Activated CD4-positive, CD25-positive, alpha-beta regulatory T cell treated with anti-CD3 and anti-CD28 coated beads, Interleukin-2, amount 50 U/mL, for 72 hours (primary cell): ENCODE results near the gene PTPN22.

Source experiments
- DNase-seq: peaks from one replicate; pipeline ENCODE4 v3.0.0; 2021

Gene PTPN22

DNA sequence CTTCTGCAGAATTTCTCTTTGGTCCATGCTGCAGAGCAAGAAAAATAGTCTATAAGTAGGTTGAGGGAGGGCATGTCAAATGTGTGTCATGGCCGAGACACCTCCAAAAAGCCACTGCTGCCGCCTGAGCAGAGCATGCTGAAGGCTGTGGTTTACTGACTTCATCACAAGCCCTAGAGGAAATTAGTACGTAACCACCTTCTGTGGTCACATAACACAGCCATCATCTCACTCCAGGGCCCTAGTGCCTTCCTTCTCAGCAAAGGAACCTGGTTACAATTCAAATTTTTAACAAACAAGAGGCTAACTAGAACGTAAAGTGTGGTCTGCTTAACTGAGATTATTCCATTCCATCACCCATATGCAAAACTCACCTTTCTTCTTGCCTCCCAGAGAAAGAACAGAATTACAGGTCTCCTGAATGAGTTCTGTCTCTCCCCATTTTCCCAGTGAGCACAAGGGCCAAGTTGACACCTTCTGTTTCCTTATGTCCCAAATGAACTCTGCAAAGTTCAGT is at the start of gene PTPN22:
Gene PTPN22 (minus strand): TSS at position 116 of the 517 bp plus-strand sequence.
- DNase-seq, result peak; percentile 70

GRCh38 chr1:113918243-113918642 is 46.7 kb upstream of the PTPN22 start:
- no peak for DNase-seq

GRCh38 chr1:113917400-113918082 is 46.0 kb upstream of the PTPN22 start:
- no peak for DNase-seq

GRCh38 chr1:113916974-113917373 is 45.5 kb upstream of the PTPN22 start:
- DNase-seq, result no peak

DNA sequence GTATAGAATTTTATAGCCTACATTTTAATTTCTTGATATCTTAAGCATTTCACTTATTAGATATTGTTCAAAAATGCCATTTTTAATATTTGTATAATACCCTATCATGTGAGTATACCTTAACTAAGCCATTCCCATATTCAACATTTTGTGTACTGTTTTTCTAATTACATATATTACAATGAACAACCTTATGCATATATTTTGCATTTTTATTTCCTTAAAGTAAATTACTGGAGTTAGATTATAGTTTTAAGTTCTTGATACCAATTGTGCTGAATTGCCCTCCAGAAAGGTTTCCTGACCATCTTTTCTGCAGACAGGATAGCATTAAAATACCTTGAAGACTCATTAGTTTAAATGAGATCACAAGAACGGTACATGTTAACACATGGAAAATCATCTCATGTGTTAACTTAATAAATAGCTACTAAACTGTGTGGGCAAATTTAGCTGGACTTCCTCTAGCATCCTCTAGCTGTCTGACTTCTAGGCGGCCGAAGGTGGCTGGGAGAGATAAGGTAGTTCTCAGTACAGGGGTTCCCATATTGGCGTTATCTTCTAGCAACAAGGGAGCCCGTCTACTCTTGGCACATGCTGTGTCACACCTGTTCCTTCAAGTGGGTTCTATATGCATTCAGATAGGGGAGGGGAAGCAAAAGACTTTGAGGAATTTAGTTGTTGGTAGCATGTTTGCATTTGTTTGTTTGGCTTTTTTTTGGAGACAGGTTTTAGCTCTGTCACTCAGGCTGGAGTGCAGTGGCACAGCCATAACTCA is 42.6 kb upstream of the PTPN22 start:
- DNase-seq, result no peak

- DNase-seq, result no peak
These were observed 41.8 kb upstream of the PTPN22 start for GRCh38 chr1:113913312-113913668.

- no peak for DNase-seq
These were observed 41.2 kb upstream of the PTPN22 start for GRCh38 chr1:113912594-113913311.

GRCh38 chr1:113905435-113905861 is 33.9 kb upstream of the PTPN22 start:
- no peak for DNase-seq

- DNase-seq, result peak; percentile 95
These were observed 33.3 kb upstream of the PTPN22 start, which contains the start of the genes AP4B1 and DCLRE1B for GRCh38 chr1:113904674-113905434. Gene AP4B1, minus strand, starts transcription at chr1:113904799. Its CDS starts 82 bp downstream, at chr1:113904717. Gene DCLRE1B, plus strand, starts transcription at chr1:113905326. Its CDS starts 261 bp downstream, at chr1:113905587.

DNA sequence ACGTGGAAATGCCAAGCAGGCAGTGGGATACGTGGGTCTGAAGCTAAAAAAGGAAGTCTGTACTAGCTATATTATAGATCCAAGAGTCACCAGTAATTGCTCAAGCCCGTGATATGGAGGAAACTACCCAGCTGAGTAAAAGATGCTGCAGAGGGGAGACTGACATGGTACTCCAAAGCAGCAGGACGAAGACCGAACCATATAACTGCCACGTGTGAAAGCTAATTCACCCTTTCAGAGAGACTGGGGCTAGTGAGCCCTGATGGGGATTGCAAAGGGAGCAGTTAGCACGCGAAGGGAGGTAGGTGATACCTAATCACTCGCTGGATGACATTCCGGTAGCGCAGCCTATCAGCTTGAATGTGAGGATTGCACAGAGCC is 32.8 kb upstream of the PTPN22 start:
- no peak for DNase-seq

DNA sequence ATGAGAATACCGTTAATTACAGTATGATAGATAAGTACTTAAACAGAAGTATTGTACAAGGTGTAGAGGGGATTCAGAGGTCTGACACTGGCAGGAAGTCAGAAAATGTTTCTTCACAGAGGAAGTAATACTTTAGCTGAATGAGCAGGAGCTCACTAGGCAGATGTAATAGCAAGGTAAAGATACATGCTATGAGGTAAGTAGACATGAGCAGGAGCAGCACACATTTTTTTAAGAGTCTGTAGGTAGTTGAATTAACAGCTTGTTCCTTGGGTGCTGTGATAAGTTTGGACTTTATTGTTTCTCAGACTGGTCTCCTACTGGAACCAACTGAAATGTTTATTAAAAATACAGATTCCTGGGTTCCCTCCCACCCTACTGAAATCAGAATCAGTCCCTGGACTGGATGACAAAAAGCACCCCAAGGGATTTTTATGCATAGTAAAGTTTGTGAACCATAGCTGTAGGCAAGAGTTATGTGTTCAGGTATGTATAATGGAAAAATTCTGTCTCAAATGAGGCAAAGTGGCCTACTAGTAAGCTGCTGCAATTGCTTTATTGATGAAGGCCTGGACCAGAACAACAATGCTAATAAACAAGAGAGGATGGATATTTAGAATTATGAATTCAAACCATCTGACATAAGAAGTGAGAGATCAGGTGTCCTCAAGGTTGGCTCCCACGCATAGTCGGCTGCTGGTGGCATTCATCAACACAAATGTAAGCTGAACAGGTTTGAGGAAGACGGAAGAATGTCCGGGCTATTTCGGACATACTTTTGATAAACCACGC is 32.2 kb upstream of the PTPN22 start:
- peak; percentile 32 for DNase-seq

- DNase-seq, result no peak
These were observed 29.7 kb upstream of the PTPN22 start for GRCh38 chr1:113901191-113901590.

GRCh38 chr1:113899111-113899510 is 27.6 kb upstream of the PTPN22 start:
- DNase-seq, result no peak

DNA sequence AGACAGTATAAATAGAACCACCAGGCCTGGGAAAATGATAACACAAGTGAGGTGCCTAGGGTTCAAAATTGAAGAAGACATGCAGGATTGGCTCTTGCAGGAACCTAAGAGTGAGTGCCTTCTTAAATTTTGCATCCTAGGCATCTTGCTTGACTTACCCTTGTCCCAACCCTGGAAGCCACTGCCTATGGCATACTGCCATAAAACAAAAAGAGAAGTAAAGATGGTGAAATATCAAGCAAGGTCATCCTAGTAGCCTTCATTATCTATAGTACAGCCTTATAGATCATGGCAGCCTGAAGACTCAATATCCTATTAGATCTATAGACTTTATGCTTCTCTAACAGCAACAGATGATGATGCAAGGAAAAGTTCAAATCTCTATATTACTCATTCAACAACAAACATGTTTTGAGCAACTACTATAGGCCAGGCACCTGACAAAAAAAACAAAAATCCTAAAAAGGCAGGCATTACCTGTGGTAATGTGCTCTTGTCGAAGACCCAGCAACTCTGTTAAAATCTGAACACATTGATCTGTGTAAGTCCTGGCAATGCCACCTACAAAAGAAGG is 26.8 kb upstream of the PTPN22 start:
- no peak for DNase-seq

- no peak for DNase-seq
These were observed 24.4 kb upstream of the PTPN22 start for GRCh38 chr1:113895961-113896360.

- DNase-seq, result no peak
These were observed 23.6 kb upstream of the PTPN22 start for GRCh38 chr1:113895098-113895497.

DNA sequence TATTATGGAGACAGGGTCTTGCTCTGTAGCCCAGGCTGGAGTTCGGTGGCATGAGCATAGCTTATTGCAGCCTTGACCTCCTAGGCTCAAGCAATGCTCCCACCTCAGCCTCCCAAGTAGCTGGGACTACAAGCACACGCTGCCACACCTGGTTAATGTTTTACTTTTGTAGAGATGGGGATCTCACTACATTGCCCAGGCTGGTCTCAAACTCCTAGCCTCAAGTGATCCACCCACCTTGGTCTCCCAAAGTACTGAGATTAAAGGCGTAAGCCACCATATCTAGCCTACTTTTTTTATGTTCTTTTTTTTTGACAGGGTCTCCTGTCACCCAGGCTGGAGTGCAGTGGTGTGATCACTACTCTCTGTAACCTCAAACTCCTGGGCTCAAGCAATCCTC is 21.8 kb upstream of the PTPN22 start:
- DNase-seq, result no peak

- no peak for DNase-seq
These were observed 20.2 kb upstream of the PTPN22 start for GRCh38 chr1:113891631-113892220.

DNA sequence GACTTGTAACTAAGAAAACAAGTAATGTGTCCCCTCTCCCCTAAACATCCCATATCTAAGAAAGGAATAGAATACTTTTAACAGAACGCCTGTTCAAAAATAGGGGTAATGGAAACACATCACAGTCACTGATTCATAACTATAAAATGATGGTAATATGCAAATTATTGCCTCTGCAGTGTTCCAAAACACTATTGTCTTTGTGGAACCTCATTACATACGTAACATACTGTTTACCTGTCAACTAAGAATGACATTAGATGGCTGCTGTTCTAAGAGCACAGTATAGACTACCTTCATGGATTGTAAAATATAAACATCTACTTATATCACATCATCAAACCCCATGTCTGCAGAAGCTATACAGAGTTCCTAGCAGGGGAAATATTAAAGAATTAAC is 19.3 kb upstream of the PTPN22 start:
- DNase-seq, result no peak

GRCh38 chr1:113887402-113888175 is 16.1 kb upstream of the PTPN22 start, which contains the start of gene BCL2L15:
Gene BCL2L15, minus strand, starts transcription at chr1:113887581. Its CDS starts 206 bp downstream, at chr1:113887375.
- no peak for DNase-seq
